NOMO-1 (cell line): ENCODE data around the gene GNA12.

ENCODE experiments used
- DNase-seq, 2 experiments: peaks; one replicate each; lab custom pipeline; 2025; ENCODE audit not compliant: unreplicated experiment in 2 of 2; lab: John Stamatoyannopoulos, UW

Gene GNA12, protein sequence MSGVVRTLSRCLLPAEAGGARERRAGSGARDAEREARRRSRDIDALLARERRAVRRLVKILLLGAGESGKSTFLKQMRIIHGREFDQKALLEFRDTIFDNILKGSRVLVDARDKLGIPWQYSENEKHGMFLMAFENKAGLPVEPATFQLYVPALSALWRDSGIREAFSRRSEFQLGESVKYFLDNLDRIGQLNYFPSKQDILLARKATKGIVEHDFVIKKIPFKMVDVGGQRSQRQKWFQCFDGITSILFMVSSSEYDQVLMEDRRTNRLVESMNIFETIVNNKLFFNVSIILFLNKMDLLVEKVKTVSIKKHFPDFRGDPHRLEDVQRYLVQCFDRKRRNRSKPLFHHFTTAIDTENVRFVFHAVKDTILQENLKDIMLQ

DNA sequence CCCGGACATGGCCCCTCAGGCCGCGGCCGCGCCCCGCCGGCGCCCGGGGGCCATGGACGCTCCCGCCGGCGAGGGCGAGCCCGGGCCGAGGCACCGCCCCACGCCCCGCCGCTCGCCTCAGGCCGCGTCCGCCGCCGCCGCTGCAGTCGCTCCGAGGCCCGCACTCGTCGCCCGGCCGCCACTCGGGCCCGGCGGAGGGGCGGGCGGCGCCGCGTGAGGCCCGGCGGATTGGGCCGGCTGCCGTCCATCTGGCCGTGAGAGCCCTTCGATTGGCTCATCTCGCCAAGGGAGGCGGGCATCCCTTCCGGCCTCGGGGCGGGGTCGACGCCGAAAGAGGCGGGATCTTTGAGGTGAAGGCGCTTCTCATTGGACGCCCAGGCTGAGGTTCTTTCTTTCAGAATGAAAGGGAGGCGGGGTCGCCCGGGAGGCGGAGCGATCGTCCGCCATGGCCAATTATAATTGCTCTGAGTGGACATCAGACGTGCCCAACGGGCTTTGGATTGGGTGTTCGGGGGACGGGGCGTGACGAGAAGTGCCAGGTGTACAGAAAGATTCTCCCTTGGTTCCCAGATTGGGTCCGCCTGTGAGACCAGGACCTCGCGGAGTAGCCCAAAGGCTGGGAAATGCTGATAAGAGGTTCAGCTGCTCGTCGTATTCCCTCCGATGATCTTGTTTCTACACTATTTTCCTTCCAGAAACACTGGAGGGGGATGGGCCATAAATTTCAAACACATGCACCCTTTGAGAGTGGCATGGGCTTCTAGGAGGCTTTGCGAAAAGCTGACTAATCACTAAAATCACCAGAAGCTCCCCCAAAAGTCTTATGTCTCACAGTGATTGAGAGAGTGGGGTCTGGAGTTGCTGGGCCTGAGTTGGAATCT lies at the start of gene GNA12:
Gene GNA12, minus strand, starts transcription at position 156 of the 881 bp plus-strand sequence. Its CDS starts 147 bp downstream, at position 9.
- DNase-seq: peak; percentile 95 to 96

DNA sequence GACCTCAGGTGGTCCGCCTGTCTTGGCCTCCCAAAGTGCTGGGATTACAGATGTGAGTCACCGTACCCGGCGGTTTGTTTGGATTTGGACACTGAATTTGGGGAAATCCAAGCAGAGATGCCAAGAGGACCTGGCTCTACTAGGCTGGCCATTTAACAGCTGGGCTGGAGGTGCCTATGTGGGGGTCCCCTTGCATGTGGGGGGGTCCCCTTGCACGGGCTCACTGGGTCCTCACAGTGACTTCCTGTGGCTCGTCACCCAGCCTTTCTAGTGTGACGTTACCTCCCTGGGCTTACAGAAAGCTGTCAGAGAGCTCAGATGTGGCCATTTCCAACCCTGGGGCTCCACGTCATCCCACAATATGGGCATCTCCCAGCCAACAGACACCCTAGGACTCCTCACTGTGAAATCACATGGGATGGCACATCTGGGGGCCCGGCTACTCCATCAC lies 49.3 kb upstream of the GNA12 start:
- no peak for DNase-seq

DNA sequence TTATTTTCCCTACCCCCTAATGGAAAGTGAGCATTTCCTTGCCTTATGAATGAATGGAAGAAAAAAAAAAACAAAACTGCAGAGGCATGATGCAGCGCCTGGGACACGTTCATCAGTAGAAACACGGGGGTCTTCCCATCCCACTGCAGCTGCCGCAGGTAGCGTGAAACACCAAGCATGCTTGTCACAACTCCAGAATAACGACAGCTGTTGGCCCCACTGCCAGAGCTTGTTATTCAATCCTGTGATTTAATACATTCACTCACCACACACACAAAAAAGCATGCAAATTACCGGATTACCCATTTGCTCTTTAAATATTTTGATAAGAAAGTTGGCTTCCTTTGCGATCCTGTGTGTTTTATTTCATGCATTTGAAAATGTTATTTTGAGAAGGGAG lies 48.4 kb upstream of the GNA12 start:
- DNase-seq: no peak

DNA sequence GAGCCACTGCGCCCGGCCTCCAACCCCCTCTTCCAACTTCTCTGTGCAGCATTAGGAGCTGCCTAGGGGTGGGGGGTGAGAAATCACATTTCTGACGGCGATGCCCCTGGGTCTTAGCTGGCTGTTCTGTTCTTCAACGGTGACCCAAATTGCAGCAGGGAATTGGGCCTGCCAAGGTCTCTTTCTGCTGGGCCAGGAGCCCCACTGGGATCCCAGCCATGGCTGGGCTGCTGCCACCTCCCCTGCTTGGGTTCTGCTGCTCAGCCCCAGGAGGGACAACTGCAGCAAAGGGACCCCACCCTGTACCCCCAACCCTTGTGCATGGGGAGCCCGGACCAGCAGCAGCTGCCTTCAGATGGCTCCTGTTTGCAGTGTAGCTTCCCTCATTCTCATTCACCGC lies 43.7 kb upstream of the GNA12 start:
- DNase-seq: no peak

DNA sequence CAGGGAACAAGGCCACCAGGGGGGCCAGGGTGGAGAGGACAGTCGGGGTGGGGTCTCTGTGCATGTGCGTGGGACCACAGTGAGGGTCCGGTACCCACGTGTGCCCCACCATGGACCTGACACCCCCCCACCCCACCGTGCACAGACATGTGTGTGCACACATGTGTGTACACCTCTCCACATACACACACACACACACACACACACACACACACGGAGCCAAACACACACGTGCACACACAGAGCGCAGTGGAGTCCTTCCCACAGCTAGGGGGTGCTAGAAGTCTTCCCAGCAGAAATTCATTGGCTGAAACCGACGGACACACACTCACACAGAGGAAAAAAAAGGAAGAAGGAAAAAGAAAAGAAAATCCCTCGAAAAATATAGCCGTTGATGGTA lies 42.8 kb upstream of the GNA12 start:
- peak; percentile 31 to 36 for DNase-seq

DNA sequence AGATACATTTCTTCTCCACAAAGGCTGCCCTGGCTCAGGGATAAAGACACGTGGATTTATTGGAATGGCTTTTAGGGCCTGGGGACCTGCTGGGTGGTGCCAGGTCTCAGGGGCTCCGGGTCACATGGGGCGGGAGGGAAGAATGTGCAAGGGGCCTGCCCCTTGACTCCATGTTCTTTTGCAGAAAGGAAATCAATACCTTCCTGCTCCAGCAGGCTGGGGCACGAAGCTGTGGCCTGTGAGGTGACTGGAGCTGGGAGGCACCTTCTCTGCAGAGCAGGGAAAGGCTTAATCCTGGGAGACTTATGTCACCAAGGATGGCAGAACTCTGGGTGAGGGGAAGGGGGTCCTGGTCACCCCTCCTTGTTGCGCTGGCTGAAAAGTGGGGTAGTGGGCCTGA lies 42.3 kb upstream of the GNA12 start:
- DNase-seq: no peak

DNA sequence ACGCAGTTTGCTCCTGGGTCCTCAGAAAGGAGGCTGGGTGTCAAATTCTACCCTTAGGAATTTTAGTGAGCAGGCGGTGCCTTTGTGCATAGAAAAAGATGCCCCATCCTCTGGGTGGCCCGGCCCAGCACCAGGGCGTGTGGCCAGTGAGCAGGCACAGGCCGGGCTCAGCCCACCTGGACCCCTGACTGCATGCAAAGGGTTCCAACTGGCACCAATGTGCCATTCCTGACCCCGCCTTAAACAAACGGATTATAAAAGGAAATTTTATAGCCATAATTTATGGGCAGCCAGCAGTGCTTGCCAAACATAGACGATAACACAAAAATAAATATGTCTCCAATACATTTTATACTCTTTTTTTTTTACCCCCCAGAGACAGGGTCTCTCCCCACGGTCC lies 40.1 kb upstream of the GNA12 start:
- no peak for DNase-seq

DNA sequence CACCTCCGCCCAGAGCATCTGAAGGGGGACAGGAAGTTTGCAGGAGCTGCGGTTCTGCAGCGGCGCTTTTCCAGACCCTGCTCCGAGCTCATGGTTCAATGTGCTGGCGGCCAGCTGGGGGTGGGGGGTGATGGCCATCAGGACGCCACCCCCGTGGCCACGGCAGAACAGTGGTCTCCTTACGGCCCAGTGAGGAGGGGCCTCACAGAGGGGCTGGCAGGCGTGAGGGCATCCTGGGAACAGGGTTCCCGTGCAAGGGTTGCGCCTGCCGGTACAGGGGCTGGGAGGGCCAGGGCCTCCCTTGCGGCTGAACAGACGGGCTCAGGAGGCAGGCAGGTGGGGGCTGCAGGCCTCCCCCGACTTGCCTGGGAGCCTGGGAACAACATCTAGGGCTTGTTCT lies 39.0 kb upstream of the GNA12 start:
- no peak for DNase-seq

DNA sequence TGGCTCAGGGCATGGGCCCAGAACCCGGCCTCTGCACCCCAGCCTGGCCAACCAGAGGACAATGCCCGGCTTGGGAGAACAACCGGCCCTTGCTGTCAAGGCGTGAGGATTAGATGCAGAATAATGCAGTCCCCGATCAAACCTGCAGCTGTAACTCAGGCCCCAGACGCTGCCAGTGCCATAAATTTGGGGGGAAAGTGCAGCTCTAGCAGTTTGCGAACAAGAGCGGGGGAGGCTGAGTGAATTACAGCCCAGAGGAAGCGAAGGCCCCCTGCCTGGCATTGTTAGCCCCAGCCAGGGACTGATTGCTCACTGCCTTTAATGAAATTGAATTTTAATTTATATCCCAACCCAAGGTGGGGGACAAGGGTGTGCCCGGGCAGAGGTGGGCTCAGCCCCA lies 38.0 kb upstream of the GNA12 start:
- DNase-seq: no peak

DNA sequence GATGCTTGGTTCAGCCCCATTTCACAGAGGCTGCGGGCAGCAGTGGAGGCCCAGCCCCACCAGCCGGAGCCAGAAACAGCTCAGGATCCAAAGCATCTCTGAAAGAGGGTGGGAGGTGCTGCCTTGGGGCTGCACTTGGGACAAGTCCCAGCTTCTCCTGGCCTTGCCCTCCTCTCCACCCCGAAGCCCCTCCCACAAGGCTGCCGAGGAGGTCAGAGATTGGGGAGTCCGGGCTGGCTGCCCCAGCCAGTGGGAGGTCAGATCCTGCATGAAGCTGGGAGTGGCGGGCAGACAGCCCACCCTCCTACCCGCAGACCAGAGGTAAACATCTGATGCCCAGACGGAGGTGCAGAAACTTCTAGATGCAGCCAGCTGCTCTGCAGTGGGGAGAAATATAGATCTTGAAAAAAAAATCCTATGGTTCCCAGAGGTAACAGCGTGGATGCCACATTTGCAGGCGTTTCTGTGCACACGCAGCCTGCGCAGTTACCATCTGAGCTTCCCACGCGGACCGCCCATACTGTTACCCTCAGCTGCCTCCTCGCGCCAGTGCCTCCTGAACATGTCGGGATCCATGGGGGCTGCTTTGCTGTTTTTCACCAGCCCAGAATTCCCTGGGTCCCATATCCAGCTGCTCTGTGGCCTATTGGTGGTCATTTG lies 36.9 kb upstream of the GNA12 start:
- DNase-seq: no peak

DNA sequence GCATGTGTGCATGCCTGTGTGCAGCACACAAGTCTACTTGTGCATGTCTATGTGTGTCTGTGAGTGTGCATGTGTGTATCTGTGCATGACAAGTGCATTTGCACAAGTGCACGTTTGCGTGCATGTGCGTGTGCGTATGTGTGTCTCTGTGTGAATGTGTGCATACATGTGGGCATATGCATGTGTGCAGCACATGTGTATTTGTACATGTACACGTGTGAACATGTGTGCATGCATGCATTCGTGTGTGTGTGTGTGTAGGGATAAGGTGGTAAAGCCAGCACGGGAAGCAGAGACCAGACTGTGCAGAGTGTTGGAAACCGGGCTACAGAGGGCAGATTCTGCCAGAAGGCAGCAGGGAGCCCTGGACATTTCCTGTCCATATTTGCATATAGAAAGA lies 35.9 kb upstream of the GNA12 start:
- no peak for DNase-seq

DNA sequence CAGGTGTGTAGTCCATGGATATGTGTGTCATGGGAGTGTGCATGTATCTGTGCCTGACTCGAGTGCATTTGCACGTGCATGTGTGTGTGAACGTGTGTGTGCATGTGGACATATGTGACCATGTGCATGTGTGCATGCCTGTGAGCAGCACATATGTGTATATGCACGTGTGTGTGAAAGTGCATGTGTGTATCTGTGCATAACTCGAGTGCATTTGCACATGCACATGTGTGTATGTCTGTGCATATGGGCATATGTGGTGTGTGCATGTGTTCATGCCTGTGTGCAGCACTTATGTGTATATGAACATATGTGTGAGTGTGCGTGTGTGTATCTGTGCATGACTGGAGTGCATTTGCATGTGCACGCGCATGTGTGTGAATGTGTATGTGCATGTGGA lies 35.2 kb upstream of the GNA12 start:
- no peak for DNase-seq

DNA sequence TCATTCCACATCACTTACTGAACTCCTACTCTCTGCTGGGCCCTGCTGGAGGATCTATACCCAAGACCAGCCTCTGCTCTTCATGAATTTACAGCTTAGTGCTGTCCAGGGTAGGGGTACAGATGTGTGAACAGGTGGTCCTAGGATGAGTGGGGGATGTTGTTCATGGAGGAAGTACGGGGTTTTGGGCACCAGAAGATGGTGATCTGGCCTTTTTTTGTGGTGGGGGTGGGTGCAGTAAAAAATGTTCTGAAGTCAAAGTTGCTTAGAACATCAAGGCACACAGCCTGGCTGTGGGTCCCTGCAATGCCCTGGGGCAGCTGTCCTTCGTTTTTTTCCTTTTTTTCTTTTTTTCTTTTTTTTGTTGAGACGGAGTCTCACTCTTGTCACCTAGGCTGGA lies 34.2 kb upstream of the GNA12 start:
- DNase-seq: no peak

DNA sequence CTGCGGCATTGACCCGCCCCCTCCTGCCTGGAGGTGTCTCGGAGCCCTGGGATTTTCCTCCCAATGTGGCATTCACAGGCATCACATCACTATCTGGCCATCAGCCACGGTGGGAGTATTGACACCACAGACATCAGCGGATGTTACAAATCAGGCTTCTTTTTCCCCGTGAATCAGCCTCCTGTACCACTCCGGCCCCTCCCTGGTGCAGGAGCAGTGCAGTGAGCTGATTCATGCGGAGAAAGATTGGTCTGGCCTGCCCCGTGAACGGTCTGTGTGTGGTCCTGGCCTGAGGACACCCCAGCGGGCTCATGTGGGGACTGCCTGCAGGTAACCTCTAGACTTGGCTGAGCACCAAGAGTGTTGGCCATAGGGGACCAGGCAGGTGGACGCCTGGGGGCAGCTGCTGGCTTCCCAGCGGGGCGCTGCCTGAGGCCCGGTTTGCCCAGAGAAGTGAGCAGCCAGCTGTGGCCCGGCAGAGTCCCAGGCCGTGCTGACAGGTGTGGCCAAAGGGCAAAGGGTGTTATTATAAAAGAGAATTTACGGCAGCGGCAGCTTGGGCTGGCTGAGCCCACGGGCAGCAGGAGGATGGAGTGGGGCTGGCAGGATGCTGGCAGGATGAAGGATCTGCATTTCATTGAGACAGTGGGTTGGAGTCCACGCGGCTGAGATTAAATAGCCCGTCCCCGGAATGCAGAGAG lies 32.1 kb upstream of the GNA12 start:
- no peak for DNase-seq

DNA sequence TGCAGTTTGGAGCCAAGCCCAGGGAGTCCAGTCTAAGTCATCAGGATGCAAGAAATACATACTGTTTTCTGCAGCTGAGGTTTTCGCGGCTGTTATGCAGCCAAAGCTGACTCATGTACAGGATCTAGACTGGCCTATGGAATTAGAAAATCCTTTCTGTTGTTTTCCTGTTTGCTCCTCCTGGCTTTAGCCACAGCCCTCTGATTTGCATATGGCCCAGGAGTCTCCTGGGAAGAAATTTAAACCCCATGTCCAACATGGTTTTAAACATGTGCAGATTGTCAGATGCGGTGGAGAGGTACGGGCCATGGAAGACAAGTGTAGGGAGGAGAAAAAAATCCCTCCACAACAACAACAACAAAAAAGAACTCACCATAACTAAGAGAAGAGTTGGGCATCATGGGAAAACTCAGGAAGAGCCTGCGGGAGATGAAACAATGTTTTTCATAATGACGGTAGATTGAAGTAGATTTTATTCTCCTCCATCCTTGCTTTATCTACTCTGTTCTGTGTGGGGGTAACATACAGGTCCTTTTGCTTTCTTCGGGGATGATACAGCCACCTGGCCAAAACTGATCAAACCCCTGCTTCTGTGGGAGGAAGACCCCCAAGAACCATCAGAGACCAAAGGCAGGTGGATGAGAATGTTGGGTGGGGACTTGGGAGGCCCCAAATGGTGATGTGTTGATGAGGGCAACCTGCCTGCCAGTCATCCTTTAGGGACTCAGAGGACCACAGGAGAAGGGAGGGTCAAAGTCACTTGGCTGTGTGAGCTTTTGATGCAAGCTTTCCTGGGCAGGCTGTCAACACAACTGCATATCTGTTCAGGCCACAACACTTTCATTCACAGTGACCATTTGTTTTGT lies 29.8 kb upstream of the GNA12 start:
- no peak for DNase-seq

DNA sequence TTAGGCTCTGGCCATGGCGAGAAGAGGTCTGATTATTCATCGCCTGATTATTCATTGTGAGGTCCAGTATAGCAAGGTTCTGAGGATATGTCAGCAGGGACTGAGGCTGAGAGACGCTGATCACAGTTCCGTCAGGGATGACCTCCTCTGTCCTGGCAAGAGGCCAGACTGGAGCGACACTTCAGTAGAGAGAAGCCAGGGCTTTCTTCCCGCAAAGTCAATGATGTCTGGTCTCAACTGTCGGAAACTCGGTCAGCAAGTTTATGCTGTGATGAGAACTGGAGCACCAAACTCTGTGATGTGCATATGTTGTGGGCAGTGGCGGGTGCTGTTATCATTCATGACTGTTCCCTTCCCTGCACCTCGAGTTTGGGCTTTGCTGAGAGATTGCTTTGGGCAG lies 29.0 kb upstream of the GNA12 start:
- no peak for DNase-seq

DNA sequence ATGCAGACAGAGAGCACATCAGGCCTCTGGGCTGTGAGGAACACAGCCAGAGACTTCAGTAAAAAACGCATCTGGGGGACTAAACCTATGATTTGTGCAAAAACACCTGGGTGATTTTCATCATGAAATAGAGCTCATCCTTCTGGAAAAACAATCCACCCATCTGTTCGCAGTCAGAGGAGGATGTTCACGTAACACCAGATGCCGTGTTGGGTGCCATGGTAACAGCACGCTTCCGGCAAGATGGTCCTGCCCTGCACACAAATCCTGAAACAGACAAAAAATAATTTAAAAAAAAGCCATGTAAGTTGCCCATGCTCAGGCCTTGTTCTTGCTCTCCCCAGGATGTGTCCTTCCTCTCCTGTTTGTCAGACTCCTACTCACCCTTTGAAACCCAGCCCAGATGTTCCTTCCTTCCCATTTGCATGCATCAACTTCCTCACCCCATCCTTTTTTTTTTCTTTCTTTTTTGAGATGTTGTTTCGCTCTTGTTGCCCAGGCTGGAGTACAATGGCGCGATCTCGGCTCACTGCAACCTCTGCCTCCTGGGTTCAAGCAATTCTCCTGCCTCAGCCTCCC lies 28.3 kb upstream of the GNA12 start:
- no peak for DNase-seq

DNA sequence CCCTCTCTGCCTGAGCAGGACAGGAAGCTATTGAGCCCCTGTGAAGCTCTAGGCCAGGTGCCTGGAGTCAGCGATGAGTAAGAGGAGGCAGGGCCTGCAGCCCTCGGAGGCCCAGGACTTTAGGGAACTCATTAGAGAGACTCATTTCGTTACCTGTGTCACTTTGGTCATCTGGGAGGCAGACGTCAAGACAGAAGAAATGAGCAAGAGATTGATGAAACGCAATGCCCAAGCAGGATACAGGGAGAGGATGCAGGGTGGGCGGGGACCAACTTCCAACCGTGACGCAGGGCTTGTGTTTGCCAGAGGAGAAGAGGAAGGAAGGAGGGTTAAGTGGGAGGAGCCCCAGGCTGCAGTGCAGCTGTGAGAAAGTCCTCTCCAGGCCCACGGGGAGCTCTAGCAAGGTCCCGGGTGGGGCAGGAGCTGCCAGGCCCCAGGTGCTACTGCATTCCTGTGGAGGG lies 26.4 kb upstream of the GNA12 start:
- DNase-seq: peak; percentile 17 to 76

DNA sequence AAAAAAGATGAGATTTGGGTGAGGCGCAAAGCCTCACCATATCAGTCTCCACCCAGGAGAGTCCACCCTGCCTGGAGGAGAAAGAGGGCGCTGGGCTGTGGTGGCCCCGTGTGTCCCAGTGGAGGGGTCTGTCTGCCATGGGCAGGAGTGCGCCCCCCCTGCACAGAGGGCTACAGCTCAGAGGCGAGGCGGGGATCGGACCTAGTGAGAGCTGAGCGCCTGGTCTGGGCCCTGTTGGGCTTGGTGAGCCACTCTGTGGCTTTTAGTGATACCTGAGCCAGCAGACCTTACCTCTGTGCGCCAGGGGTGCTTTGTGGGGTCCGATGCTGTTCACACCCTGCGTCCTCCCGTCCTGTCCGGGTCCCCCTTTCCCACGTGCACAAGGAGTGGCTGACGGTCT lies 25.9 kb upstream of the GNA12 start:
- DNase-seq: no peak
